ENCODE data around the gene SRF. TPM values are rescaled to one million over a fixed set of nuclear protein-coding genes. Genes with fewer than 3 reads are reported as not detected.

SRF gene
- total and polyA plus RNA-seq, 2 donors (not counting 1 experiment from before 2014, with no cell fraction given): 16.0 to 32.3 TPM

- H2AFZ ChIP-seq (ENCODE audit: low read length): no peak overlapping the region
- peaks cover 6% of the 10 kb centered on the region for H3K36me3 ChIP-seq (ENCODE audit: control insufficient read depth, insufficient read depth, low read length)
- no peaks in the 10 kb centered on the region for H4K20me1 ChIP-seq (ENCODE audit: control insufficient read depth, extremely low read depth, insufficient read depth, low read length)
- H3K4me3 ChIP-seq (replicated peaks in 1 of 4; ENCODE audit: control extremely low read depth in 1 of 4, insufficient read depth in 1 of 4, low read depth in 3 of 4, low read length in 4 of 4): no peak overlapping the region
- DNase-seq (ENCODE audit: low read depth in 2 of 2): no peak
- no peaks in the 10 kb centered on the region for H3K9me3 ChIP-seq (ENCODE audit: control insufficient read depth, insufficient read depth, low read depth, low read length)
- H3K27me3 ChIP-seq (ENCODE audit: control insufficient read depth, insufficient read depth, low read length): no peaks in the 10 kb centered on the region
- H3K79me2 ChIP-seq (ENCODE audit: control insufficient read depth, insufficient read depth, low read length): no peaks in the 10 kb centered on the region
- no peak overlapping the region for H3K4me2 ChIP-seq (ENCODE audit: extremely low read depth, insufficient read depth, low read length)
- no peak overlapping the region for H3K9ac ChIP-seq (ENCODE audit: insufficient read depth, low read length)
- no peak for TF ChIP-seq EZH2 (IDR thresholded peaks at IDR 0.05; ENCODE audit: low read length, missing control alignments)
- no peak for TF ChIP-seq CTCF (conservative IDR thresholded peaks at IDR 0.05 in 1 of 2, IDR thresholded peaks at IDR 0.05 in 1 of 2; ENCODE audit: low read depth in 1 of 2, low read length in 2 of 2)
- H3K27ac ChIP-seq (ENCODE audit: insufficient read depth, low read length): no peak overlapping the region
- no peaks in the 10 kb centered on the region for H3K4me1 ChIP-seq (ENCODE audit: control insufficient read depth, extremely low read depth, insufficient read depth, low read length)
Observed at GRCh38 chr6:43204271-43205105, 33.4 kb downstream of the SRF start.

GRCh38 chr6:43205849-43206248, 34.8 kb downstream of the SRF start:
- H3K27me3 ChIP-seq (ENCODE audit: control insufficient read depth, insufficient read depth, low read length): no peaks in the 10 kb centered on the region
- H3K36me3 ChIP-seq (ENCODE audit: control insufficient read depth, insufficient read depth, low read length): peaks cover 6% of the 10 kb centered on the region
- no peaks in the 10 kb centered on the region for H3K4me1 ChIP-seq (ENCODE audit: control insufficient read depth, extremely low read depth, insufficient read depth, low read length)
- no peak overlapping the region for H2AFZ ChIP-seq (ENCODE audit: low read length)
- H3K27ac ChIP-seq (ENCODE audit: insufficient read depth, low read length): no peak overlapping the region
- H4K20me1 ChIP-seq (ENCODE audit: control insufficient read depth, extremely low read depth, insufficient read depth, low read length): no peaks in the 10 kb centered on the region
- H3K4me3 ChIP-seq (replicated peaks in 1 of 4; ENCODE audit: control extremely low read depth in 1 of 4, insufficient read depth in 1 of 4, low read depth in 3 of 4, low read length in 4 of 4): no peak overlapping the region
- no peak overlapping the region for H3K9ac ChIP-seq (ENCODE audit: insufficient read depth, low read length)
- no peak overlapping the region for H3K4me2 ChIP-seq (ENCODE audit: extremely low read depth, insufficient read depth, low read length)
- no peak for DNase-seq (ENCODE audit: low read depth in 2 of 2)
- H3K9me3 ChIP-seq (ENCODE audit: control insufficient read depth, insufficient read depth, low read depth, low read length): no peaks in the 10 kb centered on the region
- no peaks in the 10 kb centered on the region for H3K79me2 ChIP-seq (ENCODE audit: control insufficient read depth, insufficient read depth, low read length)
- no peak for TF ChIP-seq CTCF (conservative IDR thresholded peaks at IDR 0.05 in 1 of 2, IDR thresholded peaks at IDR 0.05 in 1 of 2; ENCODE audit: low read depth in 1 of 2, low read length in 2 of 2)
- TF ChIP-seq EZH2 (IDR thresholded peaks at IDR 0.05; ENCODE audit: low read length, missing control alignments): no peak

- Histone ChIP-seq H3K4me1 (ENCODE audit: control insufficient read depth, extremely low read depth, insufficient read depth, low read length) (no peaks in the 10 kb centered on the region), H3K9ac (ENCODE audit: insufficient read depth, low read length) (no peak overlapping the region), H3K27ac (ENCODE audit: insufficient read depth, low read length) (no peak overlapping the region), H3K4me2 (ENCODE audit: extremely low read depth, insufficient read depth, low read length) (no peak overlapping the region), H3K79me2 (ENCODE audit: control insufficient read depth, insufficient read depth, low read length) (no peaks in the 10 kb centered on the region), H3K27me3 (ENCODE audit: control insufficient read depth, insufficient read depth, low read length) (no peaks in the 10 kb centered on the region), H3K4me3 (replicated peaks in 1 of 4; ENCODE audit: control extremely low read depth in 1 of 4, insufficient read depth in 1 of 4, low read depth in 3 of 4, low read length in 4 of 4) (no peak overlapping the region), H3K9me3 (ENCODE audit: control insufficient read depth, insufficient read depth, low read depth, low read length) (no peaks in the 10 kb centered on the region), H3K36me3 (ENCODE audit: control insufficient read depth, insufficient read depth, low read length) (peaks cover 6% of the 10 kb centered on the region), H2AFZ (ENCODE audit: low read length) (no peak overlapping the region), H4K20me1 (ENCODE audit: control insufficient read depth, extremely low read depth, insufficient read depth, low read length) (no peaks in the 10 kb centered on the region)
- no peak for DNase-seq (ENCODE audit: low read depth in 2 of 2)
- no peak for TF ChIP-seq EZH2 (IDR thresholded peaks at IDR 0.05; ENCODE audit: low read length, missing control alignments)
Observed at GRCh38 chr6:43207286-43207685, 36.2 kb downstream of the SRF start.
